GOT3 (cell line): ENCODE results near the gene KSR1.

Source experiments
- DNase-seq: peaks from one replicate; lab custom pipeline; 2025; ENCODE audit warnings: mixed read lengths; lab: John Stamatoyannopoulos, UW

Gene KSR1

DNA sequence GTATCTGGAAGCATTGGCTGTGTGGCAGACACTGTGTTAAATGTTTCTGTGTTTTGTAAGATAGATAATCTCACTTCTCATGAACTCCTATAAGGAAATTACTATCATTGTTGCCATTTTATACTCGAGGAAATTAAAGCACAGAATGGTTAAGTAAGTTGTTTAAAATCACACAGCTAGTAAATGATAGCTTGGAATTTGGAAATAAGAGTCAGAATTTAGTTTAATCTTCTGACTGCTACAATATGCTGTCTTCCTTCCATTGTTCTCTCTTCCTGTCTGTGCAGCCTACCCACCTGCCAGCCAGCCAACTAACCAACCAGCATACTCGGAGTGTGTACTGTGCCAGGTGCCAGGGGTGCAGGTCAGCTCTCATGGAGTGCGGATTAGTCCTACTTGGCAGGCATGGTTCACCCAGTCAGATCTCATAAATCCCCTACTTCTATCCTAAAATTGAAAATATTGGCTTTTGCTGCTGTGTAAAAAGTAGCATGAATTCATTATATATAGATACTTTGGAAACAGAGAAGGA is 94.8 kb downstream of the KSR1 start:
- DNase-seq: no peak

DNA sequence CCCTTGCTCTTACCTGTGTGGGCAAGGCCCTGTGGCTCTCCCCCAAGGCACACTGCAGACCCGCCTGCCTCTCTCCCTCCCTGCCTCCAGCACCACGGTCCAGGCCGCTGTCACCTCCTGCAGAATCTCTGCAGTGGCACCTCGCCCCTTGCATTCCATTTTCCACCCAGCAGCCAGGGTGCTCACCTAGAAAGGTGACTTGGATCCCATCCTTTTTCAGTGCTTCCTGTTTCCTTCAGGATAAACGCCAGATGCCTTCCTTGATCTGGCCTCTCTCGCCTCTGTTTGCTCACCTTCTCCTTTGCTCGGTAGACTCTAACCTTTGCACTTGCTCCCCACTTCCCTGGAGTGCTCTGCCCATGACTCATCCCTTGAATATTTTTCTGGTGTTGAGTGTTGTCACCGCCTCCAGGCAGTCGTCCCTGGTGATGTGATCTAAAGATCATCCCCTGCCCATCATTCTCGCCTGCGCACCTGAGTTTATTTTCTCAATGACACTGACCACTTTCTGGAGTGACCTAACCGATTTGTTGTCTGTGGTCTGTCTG is 95.5 kb downstream of the KSR1 start:
- no peak for DNase-seq

GRCh38 chr17:27552276-27552732 is 96.1 kb downstream of the KSR1 start:
- DNase-seq: no peak

- DNase-seq: no peak
Observed at GRCh38 chr17:27553019-27553511, 96.8 kb downstream of the KSR1 start.

DNA sequence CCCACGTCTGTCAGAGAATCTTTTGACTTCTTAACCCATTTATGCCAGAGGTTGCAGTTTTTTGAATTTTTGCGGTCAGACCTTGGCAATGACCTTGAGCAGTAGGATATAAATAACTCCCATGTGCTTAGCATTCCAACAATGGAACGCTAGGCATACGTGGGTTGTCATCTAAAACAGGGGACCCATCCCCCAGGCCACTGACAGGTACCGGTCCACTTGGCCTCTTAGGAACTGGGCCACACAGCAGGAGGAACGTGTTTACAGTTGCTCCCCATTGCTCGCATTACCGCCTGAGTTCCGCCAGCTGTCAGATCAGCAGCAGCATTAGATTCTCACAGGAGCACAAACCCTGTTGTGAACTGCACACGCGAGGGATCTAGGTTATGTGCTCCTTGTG is 97.9 kb downstream of the KSR1 start:
- DNase-seq: no peak

DNA sequence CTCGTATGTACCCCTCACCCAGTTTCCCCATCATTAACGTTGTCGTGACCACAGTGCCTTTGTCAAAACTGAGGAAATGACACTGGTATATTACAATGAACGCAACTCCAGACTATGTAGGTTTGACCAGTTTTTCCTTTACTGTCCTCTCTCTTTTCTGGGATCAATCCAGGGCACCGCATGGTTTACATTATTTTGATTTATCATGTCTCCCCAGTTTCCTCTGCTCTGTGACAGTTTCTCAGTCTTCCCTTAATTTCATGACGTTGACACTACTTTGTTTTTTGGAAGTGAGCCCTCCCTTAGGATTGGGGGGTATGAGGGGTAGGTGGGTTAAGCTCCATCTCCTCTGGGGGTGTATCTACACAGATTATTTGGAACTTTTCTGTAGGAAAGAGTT is 98.7 kb downstream of the KSR1 start:
- DNase-seq: no peak

- DNase-seq: no peak
Observed at GRCh38 chr17:27555339-27555738, 99.1 kb downstream of the KSR1 start.

DNA sequence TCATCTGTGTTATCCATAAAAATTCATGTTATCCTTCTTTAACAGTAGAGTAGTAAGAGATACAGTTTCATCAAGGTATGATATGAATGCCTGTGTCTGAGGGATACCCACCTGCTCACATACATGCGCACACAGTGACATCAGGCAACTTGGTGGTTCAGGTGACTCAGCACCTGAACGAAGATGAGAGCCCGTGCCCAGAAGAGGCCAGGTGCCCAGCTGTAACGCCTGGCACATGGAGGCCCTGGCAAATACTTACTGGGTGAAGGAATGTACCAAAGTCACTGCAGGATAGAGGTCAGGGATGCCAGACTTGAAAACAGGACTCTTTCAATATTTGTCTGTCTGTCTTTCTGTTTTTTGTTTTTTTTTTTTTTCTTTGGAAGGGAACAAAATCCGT is 102.1 kb downstream of the KSR1 start:
- DNase-seq: no peak

DNA sequence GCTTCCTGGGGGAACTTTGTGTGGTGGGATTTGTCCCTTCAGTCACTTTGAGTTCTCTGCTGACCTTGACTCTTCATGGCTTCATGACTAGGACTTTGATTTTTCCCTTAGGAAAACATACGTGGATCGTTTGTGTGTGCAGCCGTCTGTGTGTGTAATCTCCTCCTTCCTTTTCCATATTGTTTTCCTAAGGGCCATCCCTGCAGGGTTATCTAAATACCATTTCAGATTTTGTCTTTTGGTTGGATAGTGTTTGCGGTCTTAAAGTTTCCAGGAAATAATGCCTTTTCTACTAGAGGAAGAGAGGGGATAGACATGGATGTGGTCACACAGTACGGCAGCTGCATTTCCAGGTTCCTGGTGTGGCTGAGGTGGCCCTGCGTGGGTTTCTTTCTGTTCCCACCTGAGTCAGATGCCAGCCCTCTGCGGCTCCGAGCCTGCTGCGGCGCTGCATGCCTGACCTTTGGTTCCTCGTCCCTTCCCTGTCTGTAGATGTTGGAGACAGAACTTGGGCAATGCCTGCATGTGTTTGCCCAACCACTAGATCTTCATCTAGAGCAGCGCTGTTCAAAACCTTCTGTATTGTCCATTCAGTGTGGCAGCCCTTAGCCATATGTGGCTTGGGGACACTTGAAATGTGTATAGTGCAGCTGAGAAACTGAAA is 102.7 kb downstream of the KSR1 start:
- no peak for DNase-seq

GRCh38 chr17:27559506-27560481 is 103.5 kb downstream of the KSR1 start:
- no peak for DNase-seq

DNA sequence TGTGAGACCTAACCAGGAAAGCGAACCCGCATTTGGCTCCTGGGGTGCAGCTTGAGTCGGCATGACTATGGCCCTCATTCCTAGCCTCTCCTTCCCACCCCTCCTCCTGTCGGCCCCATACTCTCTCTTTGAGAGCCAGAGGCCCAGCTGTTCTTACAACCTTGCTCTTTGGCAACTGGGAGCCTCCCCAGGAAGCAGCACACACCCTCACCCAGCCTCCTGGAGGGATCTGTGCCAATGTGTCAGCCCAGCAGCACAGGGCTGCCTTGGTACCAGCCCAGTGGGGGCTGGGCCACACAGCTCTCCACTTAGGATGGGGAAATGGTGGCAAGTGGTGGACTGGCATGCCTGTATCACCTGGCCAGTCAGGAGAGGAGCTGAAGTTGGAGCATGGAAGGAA is 104.4 kb downstream of the KSR1 start:
- no peak for DNase-seq

DNA sequence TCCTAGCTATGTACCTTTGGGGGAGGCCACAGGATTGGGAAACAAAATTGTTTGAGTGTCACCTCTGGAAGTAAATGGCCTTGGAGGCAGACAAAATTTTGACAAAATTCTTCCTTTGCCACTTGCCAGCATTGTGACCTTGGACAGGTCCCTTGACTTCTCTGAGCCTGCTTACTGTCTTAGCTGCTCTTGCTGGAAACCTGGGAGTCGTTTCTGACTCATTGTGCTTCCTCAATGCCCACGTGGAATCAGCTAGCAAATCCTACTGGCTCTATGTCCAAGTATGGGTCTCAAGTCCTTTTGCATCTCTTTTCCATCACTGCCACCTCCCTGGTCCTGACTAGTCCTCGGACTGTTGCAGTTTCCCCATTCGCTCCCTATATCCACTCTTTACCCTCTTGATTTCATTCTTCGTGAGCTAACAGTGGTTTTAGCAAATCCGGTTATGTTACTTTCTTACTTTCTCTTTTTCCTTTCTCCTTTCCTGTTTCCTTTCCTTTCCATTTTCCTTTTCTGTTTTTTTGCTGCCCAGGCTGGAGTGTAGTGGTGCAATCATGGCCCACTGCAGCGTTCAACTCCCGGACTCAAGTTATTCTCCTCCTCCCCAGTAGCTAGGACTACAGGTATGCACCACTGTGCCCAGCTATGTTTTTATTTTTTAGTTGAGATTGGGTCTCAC is 106.7 kb downstream of the KSR1 start:
- no peak for DNase-seq

DNA sequence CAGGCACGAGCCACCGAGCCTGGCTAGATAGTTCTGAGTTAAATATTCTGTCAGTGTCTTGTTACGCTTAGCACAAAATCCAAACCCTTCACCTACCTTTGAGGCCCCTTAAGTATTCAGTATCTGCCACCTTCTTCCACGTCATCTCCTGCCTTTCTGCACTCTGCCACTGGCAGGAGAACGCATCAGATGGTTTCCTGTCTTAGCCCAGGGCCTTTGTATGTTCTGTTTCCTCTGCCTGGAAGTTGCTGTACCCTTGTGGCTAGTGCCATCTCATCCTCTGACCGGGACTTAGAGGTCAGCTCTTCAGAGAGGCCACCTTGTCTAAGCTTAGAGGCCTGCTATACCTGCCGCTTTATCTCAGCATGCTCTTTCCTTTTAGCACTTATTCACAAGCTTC is 107.3 kb downstream of the KSR1 start:
- DNase-seq: no peak

GRCh38 chr17:27564463-27564862 is 108.2 kb downstream of the KSR1 start:
- DNase-seq: no peak

GRCh38 chr17:27565874-27566670 is 109.8 kb downstream of the KSR1 start:
- DNase-seq: no peak

DNA sequence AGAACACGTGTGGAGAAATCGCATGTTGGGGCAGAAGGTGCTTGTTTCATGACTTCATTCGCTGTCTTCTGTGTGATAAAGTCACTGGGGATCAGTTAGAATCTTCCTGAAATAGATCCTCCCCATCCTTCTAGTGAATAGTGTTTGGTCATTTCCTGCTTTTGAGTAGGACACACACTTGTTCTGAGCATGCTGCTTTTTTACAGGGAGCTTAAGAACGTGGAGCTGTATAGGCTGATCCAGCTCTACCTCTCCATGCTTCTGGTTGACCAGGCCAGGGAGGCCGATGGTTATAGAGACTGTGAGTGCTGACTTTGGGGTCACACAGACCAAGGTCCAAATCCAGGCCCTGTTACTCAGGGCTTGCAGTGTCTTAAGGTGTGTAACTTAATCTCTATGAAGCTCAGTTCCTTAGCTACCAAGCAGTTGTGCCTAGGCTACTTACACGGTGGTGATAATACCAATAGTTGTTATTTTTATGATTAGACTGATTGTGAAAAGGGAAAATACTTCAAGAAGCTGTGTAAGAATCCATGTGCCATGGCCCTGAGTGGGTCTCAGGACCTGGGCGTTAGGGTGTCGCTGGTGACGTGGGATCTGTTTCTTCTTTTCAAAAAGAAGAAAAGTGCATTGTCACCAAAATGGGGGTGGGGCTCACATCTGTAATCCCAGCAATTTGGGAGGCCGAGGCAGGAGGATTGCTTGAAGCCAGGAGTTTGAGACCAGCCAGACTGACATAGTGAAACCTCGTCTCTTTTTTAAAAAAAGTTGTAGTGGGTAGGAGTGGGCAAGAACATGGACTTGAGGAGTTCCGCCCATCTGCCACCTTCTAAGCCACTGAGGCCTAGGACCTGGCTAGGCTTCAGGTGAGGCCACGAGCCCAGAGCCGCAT is 110.7 kb downstream of the KSR1 start:
- no peak for DNase-seq

- no peak for DNase-seq
Observed at GRCh38 chr17:27567563-27567859, 111.3 kb downstream of the KSR1 start.

- DNase-seq: no peak
Observed at GRCh38 chr17:27568216-27568615, 112.0 kb downstream of the KSR1 start.

DNA sequence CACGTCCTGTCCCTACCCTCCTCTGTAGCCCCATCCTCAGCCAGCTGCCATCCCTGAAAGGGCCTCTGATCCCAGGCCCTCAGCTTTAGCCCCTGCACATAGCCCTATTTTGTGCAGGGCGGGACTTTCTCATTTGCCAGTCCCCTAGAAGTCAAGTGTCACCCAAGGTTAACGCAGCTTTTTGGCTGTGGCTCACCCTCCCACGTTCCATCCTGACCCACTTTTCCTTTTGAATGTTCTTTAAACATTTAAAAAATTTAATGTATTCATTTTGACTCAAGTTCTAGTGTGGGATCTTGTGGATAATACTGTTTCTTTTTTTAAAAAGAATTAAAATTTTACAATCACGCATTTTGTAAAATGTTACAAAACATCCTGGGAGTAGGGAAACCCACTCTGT is 112.6 kb downstream of the KSR1 start:
- no peak for DNase-seq

- no peak for DNase-seq
Observed at GRCh38 chr17:27569257-27569722, 113.0 kb downstream of the KSR1 start.
